K562 (cell line): ENCODE measurements around the gene KIFC3. TPM values are rescaled to one million over a fixed set of nuclear protein-coding genes. Genes with fewer than 3 reads are reported as not detected.

Source experiments
- ATAC-seq: fragments of 200-7000 bp; cut with Tn5 transposase; 3 replicates; pipeline ENCODE4 v1.9.1; 2020; ENCODE audit warnings: moderate library complexity
- BruUV-seq: library from RNA; stranded (reverse); fragments of 400-500 nt; replicated peaks from 2 replicates; lab custom pipeline; 2021; lab: Mats Ljungman, UMichigan
- CTCF ChIA-PET: fragments of 300-600 bp; formaldehyde crosslinking; extraction: SDS; loops from one replicate; lab custom pipeline; 2021; ENCODE audit warnings: low intra/inter-chr PET ratio; lab: Yijun Ruan, JAX
- POLR2A ChIA-PET: fragments of 300-600, 350-650 bp; sonication (Branson Sonifier 250); formaldehyde crosslinking; extraction: SDS; loops from one replicate; lab custom pipeline; 2021; ENCODE audit warnings: antibody characterized with exemption, inconsistent platforms; lab: Yijun Ruan, JAX
- DNase-seq, 4 experiments: peaks; one replicate each; pipeline versions ENCODE4 v3.0.0 to v3.0.0-alpha.2; 2011 to 2018; ENCODE audit warnings: low spot score in 3 of 4, mixed read lengths in 3 of 4; ENCODE audit errors: extremely low read depth in 1 of 4
- FAIRE-seq: peaks from 2 replicates; lab custom pipeline; 2011; peaks lifted over from hg19 to GRCh38; lab: Jason Lieb, UNC
- H2AFZ ChIP-seq: 2 replicates; pipeline ENCODE4 v1.6.0; 2011; ENCODE audit warnings: low read depth, low read length, control low read depth, inconsistent platforms
- H3K27ac ChIP-seq: fragments of 200-600 bp; 3 replicates; pipeline ENCODE4 v1.8.0; 2011; ENCODE audit warnings: low read depth, mild to moderate bottlenecking, control low read depth, inconsistent platforms, low read length, moderate library complexity, mixed read lengths; ENCODE audit errors: extremely low read depth
- H3K27me3 ChIP-seq, 2 experiments: fragments of 300-600 bp in 1 of 2; 2 replicates in 1 of 2; 3 replicates in 1 of 2; pipeline versions ENCODE4 v1.6.0 to v1.8.0; 2011; ENCODE audit warnings: inconsistent platforms in 2 of 2, low read length in 2 of 2, mild to moderate bottlenecking in 1 of 2, mixed read lengths in 1 of 2, moderate library complexity in 1 of 2; ENCODE audit not compliant: control insufficient read depth in 2 of 2, insufficient read depth in 2 of 2
- H3K36me3 ChIP-seq: fragments of 300-600 bp; 3 replicates; pipeline ENCODE4 v1.8.0; 2011; ENCODE audit warnings: mild to moderate bottlenecking, low read length, inconsistent platforms; ENCODE audit not compliant: control insufficient read depth, insufficient read depth
- H3K4me1 ChIP-seq, 2 experiments: fragments of 200-600 bp in 1 of 2; replicated peaks in 1 of 2; 2 replicates in 1 of 2; 3 replicates in 1 of 2; pipeline versions ENCODE4 v1.5.1 to v1.8.0; 2011; ENCODE audit warnings: inconsistent platforms in 2 of 2, low read length in 2 of 2, mild to moderate bottlenecking in 1 of 2, mixed read lengths in 1 of 2, moderate library complexity in 1 of 2; ENCODE audit not compliant: control insufficient read depth in 2 of 2, insufficient read depth in 2 of 2
- H3K4me2 ChIP-seq: 2 replicates; pipeline ENCODE4 v1.6.1; 2011; ENCODE audit warnings: low read length, control low read depth, inconsistent platforms, mixed read lengths; ENCODE audit not compliant: insufficient read depth
- H3K4me3 ChIP-seq: fragments of 200-600 bp; sonication (generic), shearing (Covaris generic); 2 replicates; pipeline ENCODE4 v1.5.1; 2016; ENCODE audit warnings: control low read depth, inconsistent platforms
- H3K79me2 ChIP-seq: fragments of 200-600 bp; 3 replicates; pipeline ENCODE4 v1.8.0; 2011; ENCODE audit warnings: low read length, inconsistent platforms; ENCODE audit not compliant: control insufficient read depth, insufficient read depth
- H3K9ac ChIP-seq, 2 experiments: 2 replicates each; pipeline versions ENCODE4 v1.6.0 to v1.6.1; 2011; ENCODE audit warnings: low read depth in 2 of 2, low read length in 2 of 2, control low read depth in 1 of 2, inconsistent platforms in 1 of 2, mild to moderate bottlenecking in 1 of 2, mixed read lengths in 1 of 2; ENCODE audit not compliant: insufficient read depth in 1 of 2
- H3K9me1 ChIP-seq: one replicate; pipeline ENCODE4 v1.6.0; 2011; ENCODE audit warnings: inconsistent platforms, mild to moderate bottlenecking, low read length, moderate library complexity; ENCODE audit not compliant: control insufficient read depth, insufficient read depth
- H3K9me3 ChIP-seq: replicated peaks from 2 replicates; pipeline ENCODE4 v1.5.1; 2011; ENCODE audit warnings: low read depth, low read length, inconsistent platforms; ENCODE audit not compliant: control insufficient read depth, insufficient read depth
- H4K20me1 ChIP-seq: replicated peaks from 2 replicates; pipeline ENCODE4 v1.6.1; 2011; ENCODE audit warnings: low read length, inconsistent platforms, mixed read lengths; ENCODE audit not compliant: control insufficient read depth, insufficient read depth
- POLR2G ChIP-seq: fragments of 200-400 bp; formaldehyde crosslinking; IDR thresholded peaks from 2 replicates; pipeline ENCODE4 v1.6.1; 2017; ENCODE audit warnings: low read depth, mild to moderate bottlenecking, antibody characterized with exemption, low read length, moderate library complexity
- ZBTB2 ChIP-seq: fragments of 450-650 bp; IDR thresholded peaks from 2 replicates; pipeline ENCODE4 v1.6.1; 2016; ENCODE audit warnings: antibody characterized with exemption
- ZNF277 ChIP-seq: fragments of 250-450 bp; sonication (Bioruptor Pico); IDR thresholded peaks from 2 replicates; pipeline ENCODE4 v1.8.0; 2022; ENCODE audit warnings: inconsistent platforms, mild to moderate bottlenecking, moderate library complexity, borderline replicate concordance
- WGBS: fragments of 100-300 bp; shearing (Covaris generic); methylation state at CpG from one replicate; pipeline ENCODE4 v1.1.6; 2016; ENCODE audit warnings: low coverage, mixed read lengths; ENCODE audit not compliant: insufficient coverage; ENCODE audit errors: missing lambda C conversion rate; 5-methylcytosine and 5-hydroxymethylcytosine counted together
- in situ Hi-C: fragments of 300-500 bp; cut with MboI; formaldehyde crosslinking; loops from 4 replicates; pipeline ENCODE4 v1.15.0; 2018; ENCODE audit warnings: inconsistent platforms, mixed read lengths
- intact Hi-C: fragments of 100-400 bp; cut with micrococcal nuclease; formaldehyde crosslinking; loops from 2 replicates; pipeline ENCODE4 v1.14.2; 2022
- polyA plus RNA-seq, 8 experiments: library from polyadenylated mRNA; depleted of rRNA in 4 of 8; stranded (reverse) in 5 of 8; unstranded in 3 of 8; fragments of >200 nt; fragmentation: Nextera tagmentation in 2 of 8; fragmentation: Illumina TruSeq in 1 of 8; extraction: Ambion mirVana in 2 of 8; extraction: Trizol in 1 of 8; gene quantifications; 2 replicates each; pipeline versions ENCODE4 v1.2.1 to v1.2.3, GENCODE V29; 2011 to 2014; ENCODE audit warnings: inconsistent platforms in 1 of 8, missing spikeins in 1 of 8
- total RNA-seq, 7 experiments: library from RNA; depleted of rRNA in 6 of 7; stranded (reverse); fragments of >200 nt in 6 of 7; fragmentation: Illumina TruSeq in 2 of 7; extraction: Trizol in 2 of 7; gene quantifications; 2 replicates each; pipeline versions ENCODE4 v1.2.1 to v1.2.3, GENCODE V29; 2011 to 2021; ENCODE audit warnings: low replicate concordance in 1 of 7

Gene KIFC3
- total and polyA plus RNA-seq, 9 of the 15 experiments (the other 6 are each of a cell fraction or from before 2014, with no cell fraction given), result 0.23 to 105 (median 26.2) TPM

- TF ChIP-seq ZBTB2, result no peak
These were observed 50.1 kb downstream of the KIFC3 start (continued) for GRCh38 chr16:57752203-57752580.

- Histone ChIP-seq H3K4me3 (no peak overlapping the region), H3K79me2 (no peaks in the 10 kb centered on the region), H2AFZ (no peak overlapping the region), H4K20me1 (no peaks in the 10 kb centered on the region; the same call in 1 of the 2 replicates), H3K36me3 (peaks cover 55% of the 10 kb centered on the region; the same call in 2 of the 3 replicates), H3K4me1 (peaks cover 0 to 23% of the 10 kb centered on the region in 2 experiments; a peak in 2 of 5 replicates), H3K4me2 (no peak overlapping the region), H3K9me1 (no peaks in the 10 kb centered on the region), H3K9me3 (no peaks in the 10 kb centered on the region), H3K9ac (peak overlapping the region in 1 of 2 experiments; percentile 52; a peak in 2 of 4 replicates), H3K27ac (no peak overlapping the region), H3K27me3 (no peaks in the 10 kb centered on the region)
- BruUV-seq, result no TSS peak
- intact Hi-C loops, result no loop called here
- TF ChIP-seq ZNF277 (CRISPR knock-in tag), result no peak
- TF ChIP-seq POLR2G, result 0 out of 2 replicates have a peak, but pooled peaks have one; percentile 14
- DNase-seq (no peak), FAIRE-seq (no peak), ATAC-seq (no peak)
- ChIA-PET CTCF (no interaction called here), POLR2A (interaction anchor here (0.5 to 1.0 kb wide), 3 partner anchors 8 to 267 kb away, joined by 3 read pairs; no protein-coding TSS in a partner anchor)
- in situ Hi-C loops, result loop anchor here (10.0 kb wide), 1 partner anchor 253 kb away; the partner anchor contains the start of genes USB1 and ZNF319
- WGBS, result 81% methylated on average over 25 of the region's 26 CpGs
These were observed 50.6 kb downstream of the KIFC3 start for GRCh38 chr16:57751539-57752202.
